IMR-90 (cell line): Measurements from ENCODE around the gene PSAPL1. TPM values are rescaled to one million over a fixed set of nuclear protein-coding genes. Genes with fewer than 3 reads are reported as not detected.

Source experiments
- ATAC-seq: fragments of 200-7000 bp; cut with Tn5 transposase; 2 replicates; pipeline ENCODE4 v1.9.1; 2020; ENCODE audit warnings: low read depth, mild to moderate bottlenecking, moderate library complexity
- BruUV-seq: library from RNA; stranded (reverse); fragments of 400-500 nt; replicated peaks from 2 replicates; lab custom pipeline; 2021; lab: Mats Ljungman, UMichigan
- CTCF ChIA-PET: fragments of 300-600 bp; formaldehyde crosslinking; extraction: SDS; loops from one replicate; lab custom pipeline; 2021; ENCODE audit warnings: antibody characterized with exemption; lab: Yijun Ruan, JAX
- POLR2A ChIA-PET: fragments of 300-600 bp; sonication (Branson Sonifier 250); formaldehyde crosslinking; loops from one replicate; lab custom pipeline; 2022; ENCODE audit warnings: antibody characterized with exemption; ENCODE audit not compliant: unreplicated experiment; lab: Charles Lee
- DNase-seq: peaks from one replicate; pipeline ENCODE4 v3.0.0; 2013
- H2AFZ ChIP-seq: replicated peaks from 2 replicates; pipeline ENCODE3; 2013; ENCODE audit warnings: low read length, mild to moderate bottlenecking; ENCODE audit not compliant: poor library complexity
- H2AK5ac ChIP-seq: 2 replicates; pipeline ENCODE4 v1.6.1; 2013; ENCODE audit warnings: low read depth, low read length, inconsistent platforms
- H2AK9ac ChIP-seq: replicated peaks from 2 replicates; pipeline ENCODE3; 2013; ENCODE audit warnings: mild to moderate bottlenecking, low read depth, low read length, moderate library complexity; ENCODE audit not compliant: poor library complexity
- H2BK120ac ChIP-seq: 2 replicates; pipeline ENCODE4 v1.6.1; 2013; ENCODE audit warnings: low read depth, low read length, inconsistent platforms
- H2BK15ac ChIP-seq: 3 replicates; pipeline ENCODE4 v1.6.1; 2013; ENCODE audit warnings: low read depth, low read length, inconsistent platforms
- H2BK20ac ChIP-seq: 2 replicates; pipeline ENCODE4 v1.6.1; 2013; ENCODE audit warnings: low read depth, mild to moderate bottlenecking, inconsistent platforms, low read length, moderate library complexity
- H2BK5ac ChIP-seq: 2 replicates; pipeline ENCODE4 v1.6.1; 2013; ENCODE audit warnings: mild to moderate bottlenecking, low read depth, low read length, inconsistent platforms; ENCODE audit not compliant: poor library complexity, severe bottlenecking
- H3K14ac ChIP-seq: replicated peaks from 2 replicates; pipeline ENCODE4 v1.6.1; 2013; ENCODE audit warnings: low read depth, low read length, inconsistent platforms
- H3K18ac ChIP-seq: 2 replicates; pipeline ENCODE4 v1.6.1; 2013; ENCODE audit warnings: low read depth, low read length, control low read depth
- H3K23ac ChIP-seq: 2 replicates; pipeline ENCODE4 v1.6.1; 2013; ENCODE audit warnings: low read depth, low read length, inconsistent platforms
- H3K27ac ChIP-seq: 2 replicates; pipeline ENCODE4 v1.5.1; 2013; ENCODE audit warnings: mild to moderate bottlenecking, control low read depth, low read length; ENCODE audit not compliant: insufficient read depth
- H3K27me3 ChIP-seq: 2 replicates; pipeline ENCODE4 v1.6.1; 2013; ENCODE audit warnings: low read length; ENCODE audit not compliant: control insufficient read depth, insufficient read depth
- H3K36me3 ChIP-seq: 2 replicates; pipeline ENCODE4 v1.6.1; 2013; ENCODE audit warnings: low read length, mixed read lengths; ENCODE audit not compliant: control insufficient read depth, insufficient read depth
- H3K4ac ChIP-seq: 2 replicates; pipeline ENCODE4 v1.6.1; 2013; ENCODE audit warnings: low read depth, low read length, inconsistent platforms
- H3K4me1 ChIP-seq: 2 replicates; pipeline ENCODE4 v1.6.1; 2013; ENCODE audit warnings: low read length, mixed read lengths; ENCODE audit not compliant: control insufficient read depth, insufficient read depth
- H3K4me2 ChIP-seq: 2 replicates; pipeline ENCODE4 v1.6.1; 2013; ENCODE audit warnings: low read depth, mild to moderate bottlenecking, control low read depth, low read length, moderate library complexity
- H3K4me3 ChIP-seq: 2 replicates; pipeline ENCODE4 v1.5.1; 2013; ENCODE audit warnings: low read depth, mild to moderate bottlenecking, control low read depth, low read length, moderate library complexity; ENCODE audit not compliant: insufficient read depth
- H3K56ac ChIP-seq: 2 replicates; pipeline ENCODE4 v1.6.1; 2013; ENCODE audit warnings: low read length, inconsistent platforms; ENCODE audit not compliant: insufficient read depth; ENCODE audit errors: extremely low read depth
- H3K79me1 ChIP-seq, 2 experiments: 2 replicates each; pipeline ENCODE4 v1.6.1; 2013; ENCODE audit warnings: low read length in 2 of 2, inconsistent platforms in 1 of 2, low read depth in 1 of 2
- H3K9ac ChIP-seq: 2 replicates; pipeline ENCODE4 v1.6.1; 2013; ENCODE audit warnings: low read depth, low read length, control low read depth
- H3K9me1 ChIP-seq: 2 replicates; pipeline ENCODE4 v1.6.1; 2013; ENCODE audit warnings: low read length, inconsistent platforms; ENCODE audit not compliant: insufficient read depth
- H3K9me3 ChIP-seq: 2 replicates; pipeline ENCODE4 v1.6.1; 2013; ENCODE audit warnings: low read length; ENCODE audit not compliant: control insufficient read depth, insufficient read depth
- H4K20me1 ChIP-seq: 2 replicates; pipeline ENCODE4 v1.6.1; 2013; ENCODE audit warnings: low read length, inconsistent platforms; ENCODE audit not compliant: insufficient read depth
- H4K5ac ChIP-seq: 2 replicates; pipeline ENCODE4 v1.6.1; 2013; ENCODE audit warnings: mild to moderate bottlenecking, low read depth, low read length, control low read depth
- H4K8ac ChIP-seq, 2 experiments: 2 replicates each; pipeline ENCODE4 v1.6.1; 2013; ENCODE audit warnings: low read depth in 2 of 2, low read length in 2 of 2, control low read depth in 1 of 2, inconsistent platforms in 1 of 2
- H4K91ac ChIP-seq: 2 replicates; pipeline ENCODE4 v1.6.1; 2013; ENCODE audit warnings: low read depth, low read length, inconsistent platforms; ENCODE audit not compliant: insufficient read depth
- CTCF ChIP-seq: conservative IDR thresholded peaks from 2 replicates; pipeline ENCODE4 v1.5.1; 2012; ENCODE audit warnings: mild to moderate bottlenecking, low read depth, low read length, improper control_type of control experiment
- MAFK ChIP-seq: IDR thresholded peaks from 2 replicates; pipeline ENCODE4 v1.6.1; 2012; ENCODE audit warnings: low read depth, low read length, improper control_type of control experiment
- SMC3 ChIP-seq: fragments of 150-350 bp; IDR thresholded peaks from 2 replicates; pipeline ENCODE4 v1.6.1; 2016; ENCODE audit warnings: low read depth, mild to moderate bottlenecking, antibody characterized with exemption, low read length, moderate library complexity
- WGBS, 2 experiments: methylation state at CpG; one replicate each; pipeline versions ENCODE4 v1.1.5 to v1.1.7; 2013; ENCODE audit warnings: missing lambda C conversion rate in 2 of 2; ENCODE audit not compliant: insufficient read length in 1 of 2; ENCODE audit errors: extremely low coverage in 2 of 2; 5-methylcytosine and 5-hydroxymethylcytosine counted together
- dilution Hi-C: fragments of 300-500 bp; cut with HindIII; formaldehyde crosslinking; loops from one replicate; pipeline ENCODE4 v1.14.3; 2018; ENCODE audit warnings: low sequenced_read_pairs; ENCODE audit not compliant: unreplicated experiment
- in situ Hi-C: fragments of 300-500 bp; cut with MboI; formaldehyde crosslinking; loops from 3 replicates; pipeline ENCODE4 v1.14.3; 2019; ENCODE audit warnings: low sequenced_read_pairs, inconsistent platforms, mixed read lengths
- intact Hi-C: fragments of 100-400 bp; cut with micrococcal nuclease; formaldehyde crosslinking; loops from 2 replicates; pipeline ENCODE4 v1.10.0; 2022
- polyA plus RNA-seq, 3 experiments: library from polyadenylated mRNA; depleted of rRNA; stranded (reverse); fragments of >200 nt; gene quantifications; 2 replicates each; pipeline ENCODE4 v1.2.3, GENCODE V29; 2012; ENCODE audit warnings: low replicate concordance in 1 of 3
- total RNA-seq: library from RNA; depleted of rRNA; stranded (reverse); fragments of >200 nt; gene quantifications from 2 replicates; pipeline ENCODE4 v1.2.3, GENCODE V29; 2012
- TF ChIP-seq, protein P1 (sequence below): fragments of 150-350 bp; IDR thresholded peaks from 2 replicates; pipeline ENCODE4 v1.6.1; 2017; ENCODE audit warnings: mild to moderate bottlenecking, antibody characterized with exemption, low read length, low read depth

Gene PSAPL1
- total and polyA plus RNA-seq, 2 of the 4 experiments (the other 2 are of a cell fraction): not detected

- Histone ChIP-seq H4K5ac (no peak overlapping the region), H2BK120ac (no peak overlapping the region), H3K4me1 (no peaks in the 10 kb centered on the region), H3K4me3 (no peak overlapping the region), H2BK5ac (no peak overlapping the region), H2AK5ac (no peak overlapping the region), H4K91ac (no peak overlapping the region), H3K79me1 (no peaks in the 10 kb centered on the region), H3K23ac (no peak overlapping the region), H3K14ac (no peak overlapping the region), H2BK15ac (no peak overlapping the region), H3K9me3 (peaks cover 4% of the 10 kb centered on the region; the same call in 1 of the 2 replicates), H2BK20ac (no peak overlapping the region), H3K27ac (no peak overlapping the region), H4K8ac (no peak overlapping the region), H2AK9ac (no peak overlapping the region), H3K27me3 (peaks cover 29% of the 10 kb centered on the region), H4K20me1 (no peaks in the 10 kb centered on the region), H3K9me1 (no peaks in the 10 kb centered on the region), H3K4me2 (no peak overlapping the region), H3K18ac (no peak overlapping the region), H3K4ac (no peak overlapping the region), H2AFZ (no peak overlapping the region), H3K36me3 (no peaks in the 10 kb centered on the region), H3K9ac (no peak overlapping the region), H3K56ac (no peak overlapping the region)
- WGBS, 2 experiments: 64% methylated on average over 3 of the region's 7 CpGs; no CpG with 5 or more reads in 1 of the 2 experiments
- TF ChIP-seq SMC3 (no peak), CTCF (no peak), MAFK (no peak)
- TF ChIP-seq, protein P1, sequence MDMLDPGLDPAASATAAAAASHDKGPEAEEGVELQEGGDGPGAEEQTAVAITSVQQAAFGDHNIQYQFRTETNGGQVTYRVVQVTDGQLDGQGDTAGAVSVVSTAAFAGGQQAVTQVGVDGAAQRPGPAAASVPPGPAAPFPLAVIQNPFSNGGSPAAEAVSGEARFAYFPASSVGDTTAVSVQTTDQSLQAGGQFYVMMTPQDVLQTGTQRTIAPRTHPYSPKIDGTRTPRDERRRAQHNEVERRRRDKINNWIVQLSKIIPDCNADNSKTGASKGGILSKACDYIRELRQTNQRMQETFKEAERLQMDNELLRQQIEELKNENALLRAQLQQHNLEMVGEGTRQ: no peak
- dilution Hi-C loops (no loop called here), intact Hi-C loops (no loop called here), in situ Hi-C loops (no loop called here)
- ATAC-seq (no peak), DNase-seq (no peak)
- ChIA-PET CTCF (no interaction called here), POLR2A (no interaction called here)
- BruUV-seq: no TSS peak
Measured at GRCh38 chr4:7466904-7467303, 32.2 kb upstream of the PSAPL1 start.
